HepG2 (cell line): ENCODE results near the gene MAP2K2.

Experiments used
- EZH2 ChIP-seq: conservative IDR thresholded peaks from 2 replicates; pipeline ENCODE4 v1.6.1; 2012; ENCODE audit warnings: mild to moderate bottlenecking, low read depth, low read length, moderate library complexity
- KDM2A ChIP-seq: sonication (generic); formaldehyde crosslinking; IDR thresholded peaks from 2 replicates; pipeline ENCODE4 v1.4.0; 2020; ENCODE audit warnings: low read depth, missing genetic modification reagents, borderline replicate concordance
- KLF13 ChIP-seq: sonication (generic); formaldehyde crosslinking; IDR thresholded peaks from 2 replicates; pipeline ENCODE4 v1.4.0; 2020; ENCODE audit warnings: mild to moderate bottlenecking, missing genetic modification reagents
- NFYB ChIP-seq: sonication (generic); formaldehyde crosslinking; IDR thresholded peaks from 2 replicates; pipeline ENCODE4 v1.4.0; 2020; ENCODE audit warnings: missing genetic modification reagents
- NR0B2 ChIP-seq: sonication (generic); formaldehyde crosslinking; IDR thresholded peaks from 2 replicates; pipeline ENCODE4 v1.4.0; 2020; ENCODE audit warnings: mild to moderate bottlenecking, missing genetic modification reagents
- TAF1 ChIP-seq: sonication (generic); formaldehyde crosslinking; IDR thresholded peaks from 2 replicates; pipeline ENCODE4 v1.4.0; 2020; ENCODE audit warnings: missing genetic modification reagents
- TARDBP ChIP-seq: sonication (generic); formaldehyde crosslinking; IDR thresholded peaks from 2 replicates; pipeline ENCODE4 v1.8.0; 2022; ENCODE audit warnings: mild to moderate bottlenecking, missing genetic modification reagents
- TBP ChIP-seq: sonication (generic); formaldehyde crosslinking; IDR thresholded peaks from 2 replicates; pipeline ENCODE4 v1.5.0; 2020; ENCODE audit warnings: missing genetic modification reagents
- ZNF101 ChIP-seq: sonication (generic); formaldehyde crosslinking; IDR thresholded peaks from 2 replicates; pipeline ENCODE4 v1.4.0; 2020; ENCODE audit warnings: mild to moderate bottlenecking, low read depth, missing genetic modification reagents, borderline replicate concordance
- ZNF251 ChIP-seq: sonication (generic); formaldehyde crosslinking; IDR thresholded peaks from 2 replicates; pipeline ENCODE4 v1.9.0; 2021; ENCODE audit warnings: mild to moderate bottlenecking, missing genetic modification reagents
- ZNF549 ChIP-seq: sonication (generic); formaldehyde crosslinking; IDR thresholded peaks from 2 replicates; pipeline ENCODE4 v1.5.0; 2020; ENCODE audit warnings: missing genetic modification reagents
- ZNF616 ChIP-seq: sonication (generic); formaldehyde crosslinking; IDR thresholded peaks from 2 replicates; pipeline ENCODE4 v1.5.0; 2020; ENCODE audit warnings: low read depth, mild to moderate bottlenecking, missing genetic modification reagents

- TF ChIP-seq TAF1: no peak
- TF ChIP-seq KDM2A (CRISPR knock-in tag): no peak
- no peak for TF ChIP-seq TARDBP
- TF ChIP-seq ZNF251 (CRISPR knock-in tag): no peak
- no peak for TF ChIP-seq ZNF616 (CRISPR knock-in tag)
- TF ChIP-seq NR0B2: no peak
- TF ChIP-seq KLF13 (CRISPR knock-in tag): no peak
- no peak for TF ChIP-seq ZNF549 (CRISPR knock-in tag)
- TF ChIP-seq TBP (CRISPR knock-in tag): no peak
- no peak for TF ChIP-seq NFYB
- no peak for TF ChIP-seq ZNF101 (CRISPR knock-in tag)
- no peak for TF ChIP-seq EZH2
Measured at GRCh38 chr19:4140237-4140711, 16.4 kb upstream of the MAP2K2 start.
